GM21717 (cell line): ENCODE results near the gene EGLN1.
A peak's percentile ranks its signal among the peaks of the same experiment; 100 is the strongest.
"Not testable (repeated sequence)": the region's sequence is repeated elsewhere in the genome, so short reads cannot be mapped to it uniquely, and the experiment has no call there.

ENCODE experiments used
- ATAC-seq: cut with Tn5 transposase; IDR thresholded peaks from one replicate; pipeline ENCODE4 v1.9.1; 2021; ENCODE audit warnings: mild to moderate bottlenecking, moderate library complexity; ENCODE audit not compliant: unreplicated experiment

The EGLN1 gene

DNA sequence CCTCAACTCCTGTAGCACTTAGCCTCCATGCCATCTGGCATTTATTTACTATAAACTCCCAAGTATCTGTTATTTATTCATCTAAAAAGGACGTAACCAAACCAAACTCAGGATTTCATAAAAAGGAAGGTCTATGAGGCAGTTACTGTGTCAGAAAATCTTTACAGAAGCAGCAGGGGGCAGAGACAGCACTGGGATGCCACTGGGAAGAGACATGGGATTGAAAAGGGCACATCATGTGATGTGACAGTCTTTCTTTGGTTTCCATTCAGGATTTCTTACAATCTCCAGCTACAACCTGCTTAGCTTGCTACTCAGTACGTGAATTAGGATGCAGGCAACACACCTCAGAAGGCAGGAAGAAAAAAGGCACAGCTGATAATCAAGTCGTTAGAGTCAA is 52.8 kb downstream of the EGLN1 start:
- ATAC-seq = no peak

DNA sequence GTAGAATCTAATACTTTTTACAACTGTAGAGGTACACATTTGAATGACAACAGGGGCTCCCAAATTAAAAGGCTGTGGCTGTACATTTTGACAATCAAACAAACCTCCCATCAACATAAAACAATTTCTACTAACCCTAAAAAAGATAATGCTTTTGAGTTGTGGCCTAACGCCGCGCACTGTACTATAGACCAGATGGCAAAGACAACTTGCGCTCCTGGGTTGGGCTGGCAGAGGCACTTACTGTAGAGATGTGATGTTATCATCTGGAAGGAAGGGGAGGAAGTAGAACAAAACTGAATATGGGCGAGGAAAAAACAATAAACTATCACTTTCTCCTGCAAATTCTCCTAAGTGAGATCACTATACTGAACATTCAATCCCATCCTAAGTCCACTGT is 57.9 kb downstream of the EGLN1 start:
- no peak for ATAC-seq

- no peak for ATAC-seq
Measured at GRCh38 chr1:231363624-231364023, 58.5 kb downstream of the EGLN1 start.

- ATAC-seq = no peak
Measured at GRCh38 chr1:231362325-231362724, 59.8 kb downstream of the EGLN1 start.

DNA sequence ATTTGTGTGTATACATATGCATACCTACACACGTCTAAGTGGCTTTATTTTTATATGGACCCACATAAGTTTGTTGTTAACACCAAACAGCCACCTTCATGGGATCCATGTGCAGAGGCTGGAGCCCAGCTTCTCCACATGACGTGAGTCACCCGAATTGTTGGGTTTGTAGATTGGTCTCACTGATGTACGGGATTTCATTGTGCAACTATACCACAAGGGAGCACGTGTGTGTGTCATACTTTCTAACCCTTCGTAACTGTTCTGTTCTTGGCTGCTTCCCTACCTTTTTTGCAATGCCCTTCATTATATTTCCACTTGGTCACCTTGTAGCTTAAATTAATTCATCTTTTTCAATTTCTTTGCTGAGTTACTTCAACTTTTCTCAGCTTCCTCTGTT is 63.0 kb downstream of the EGLN1 start:
- no peak for ATAC-seq

DNA sequence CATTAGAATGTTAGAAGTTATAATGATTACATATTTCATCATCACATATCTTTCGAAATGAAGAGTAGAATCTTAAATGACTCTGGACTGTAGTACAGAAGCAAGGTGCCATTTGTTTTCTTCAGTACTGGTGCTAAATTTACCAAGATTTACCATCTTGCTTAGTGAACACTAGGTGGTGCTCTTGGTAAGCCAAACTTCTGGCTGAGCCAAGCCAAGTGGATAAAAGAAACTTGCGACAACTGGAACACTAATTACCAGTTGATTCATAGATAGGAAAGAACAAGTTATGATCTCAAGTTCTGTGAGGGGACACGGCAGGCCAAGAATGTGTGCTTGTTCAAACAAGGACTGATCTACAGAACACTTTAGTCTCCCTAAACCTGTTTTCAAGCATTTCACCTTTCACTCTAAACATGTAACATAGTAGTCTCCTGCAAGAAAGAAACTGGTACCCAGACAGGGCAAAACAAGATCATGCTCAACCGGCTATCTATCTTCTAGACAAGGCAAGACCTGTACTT is 64.2 kb downstream of the EGLN1 start:
- ATAC-seq = peak; percentile 76

- ATAC-seq = no peak
Measured at GRCh38 chr1:231357187-231357772, 64.8 kb downstream of the EGLN1 start.

- no peak for ATAC-seq
Measured at GRCh38 chr1:231355171-231355570, 66.9 kb downstream of the EGLN1 start.

GRCh38 chr1:231354330-231355020 is 67.6 kb downstream of the EGLN1 start:
- ATAC-seq = no peak

GRCh38 chr1:231353086-231353485 is 69.0 kb downstream of the EGLN1 start:
- ATAC-seq = no peak

- ATAC-seq = no peak
Measured at GRCh38 chr1:231351816-231352215, 70.3 kb downstream of the EGLN1 start.

GRCh38 chr1:231348856-231349255 is 73.2 kb downstream of the EGLN1 start:
- ATAC-seq = not testable (repeated sequence)

DNA sequence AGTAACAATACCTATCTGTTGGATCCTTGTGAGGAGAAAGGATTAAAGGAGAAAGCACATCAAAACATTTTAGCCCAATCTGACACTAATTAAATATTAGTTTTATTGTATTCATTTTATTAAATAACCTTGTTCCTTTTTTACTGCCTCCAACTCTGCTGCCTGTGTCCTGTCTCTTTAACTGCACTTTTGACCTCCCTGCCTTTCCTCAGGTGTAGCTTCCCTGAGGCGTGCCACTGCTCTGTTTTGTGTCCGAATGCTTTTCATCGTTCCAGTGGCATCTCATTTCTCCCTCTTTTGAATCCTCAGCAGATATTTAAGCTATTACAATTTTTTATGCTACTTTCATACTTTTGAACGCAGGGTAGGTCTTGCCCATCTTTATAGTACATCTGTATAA is 73.6 kb downstream of the EGLN1 start:
- ATAC-seq = no peak

DNA sequence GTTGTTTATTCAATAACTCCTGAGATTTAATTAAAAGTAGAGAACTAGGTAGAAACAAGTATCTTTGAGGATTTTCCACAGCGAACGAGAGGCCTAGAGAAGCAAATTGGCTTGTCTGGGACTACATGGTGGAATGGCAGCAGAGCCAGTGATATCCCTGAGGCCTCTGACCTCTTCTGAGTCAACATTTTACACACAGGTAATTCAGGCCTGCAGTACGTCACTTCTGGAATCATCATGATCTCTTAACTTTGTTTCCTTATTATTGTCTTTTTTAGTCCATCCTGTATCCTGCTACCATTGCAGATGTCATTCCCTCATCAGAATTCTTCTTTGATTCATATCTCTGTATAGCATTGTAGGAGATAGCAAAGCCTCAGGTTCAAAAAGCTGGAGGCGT is 74.1 kb downstream of the EGLN1 start:
- no peak for ATAC-seq

GRCh38 chr1:231340328-231341013 is 81.6 kb downstream of the EGLN1 start:
- ATAC-seq = no peak

GRCh38 chr1:231338270-231339128 is 83.6 kb downstream of the EGLN1 start, which contains the start of gene SPRTN:
SPRTN (plus strand) TSS chr1:231338293; CDS start chr1:231338384, 91 bp downstream.
- ATAC-seq = peak; percentile 18

GRCh38 chr1:231337472-231338269 is 84.4 kb downstream of the EGLN1 start, which contains the start of gene EXOC8:
EXOC8 (minus strand) TSS chr1:231337852; CDS start chr1:231337745, 107 bp downstream.
- peak; percentile 68 for ATAC-seq

GRCh38 chr1:231337043-231337471 is 85.0 kb downstream of the EGLN1 start:
- ATAC-seq = no peak

DNA sequence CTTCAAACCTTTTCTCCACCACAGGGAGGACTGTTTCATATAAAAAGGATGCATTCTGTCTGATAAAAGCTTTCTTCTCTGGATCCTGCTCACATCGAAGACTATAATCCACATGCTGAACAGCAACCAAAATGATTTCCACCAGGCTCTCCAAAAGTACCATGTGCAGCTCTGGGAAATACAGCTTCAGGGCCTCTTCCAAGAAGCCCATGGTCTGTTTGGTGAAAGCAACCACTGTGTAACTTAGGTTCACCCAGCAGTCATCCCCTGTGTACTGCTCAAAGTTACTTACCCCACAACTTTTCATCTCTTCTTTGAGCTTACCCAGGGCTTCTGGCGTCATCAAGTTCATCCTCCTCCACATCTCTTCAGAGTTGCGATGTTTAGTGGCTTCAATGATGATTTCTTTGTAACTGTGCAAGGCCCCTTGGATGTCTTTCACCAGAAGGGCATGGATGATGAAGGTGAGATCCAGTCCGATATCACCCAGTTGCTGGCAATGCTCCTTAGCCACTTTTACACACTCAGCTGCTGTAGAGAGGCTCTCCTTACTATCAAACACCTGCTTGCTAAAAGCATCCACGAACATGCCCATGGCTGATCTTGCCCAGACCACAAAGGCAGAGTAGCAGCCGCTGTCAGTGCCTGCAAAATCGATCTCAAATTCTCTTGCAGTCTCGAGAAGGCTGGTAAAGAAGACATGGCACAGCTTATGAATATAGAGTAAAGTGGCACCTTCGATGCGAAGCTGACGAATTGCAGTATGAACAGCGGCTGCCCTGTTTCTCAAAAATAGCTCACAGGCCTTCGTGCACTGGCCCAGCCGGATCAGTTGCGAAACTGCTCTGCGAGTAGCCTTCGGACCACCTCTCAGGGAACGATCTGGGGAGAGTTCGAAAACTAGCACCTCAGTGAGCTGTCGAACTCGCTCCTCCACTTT is 86.2 kb downstream of the EGLN1 start:
- no peak for ATAC-seq
